GM12873 (cell line): ENCODE data around the gene PTPRM.

Source experiments
- CTCF ChIP-seq: IDR thresholded peaks from 2 replicates; pipeline ENCODE4 v1.5.1; 2012; ENCODE audit warnings: low read depth, mild to moderate bottlenecking, moderate library complexity, low read length, control low read depth; ENCODE audit not compliant: insufficient read depth; ENCODE audit errors: missing control alignments

The PTPRM gene

GRCh38 chr18:7728297-7728696 is 161.2 kb downstream of the PTPRM start:
- no peak for TF ChIP-seq CTCF

DNA sequence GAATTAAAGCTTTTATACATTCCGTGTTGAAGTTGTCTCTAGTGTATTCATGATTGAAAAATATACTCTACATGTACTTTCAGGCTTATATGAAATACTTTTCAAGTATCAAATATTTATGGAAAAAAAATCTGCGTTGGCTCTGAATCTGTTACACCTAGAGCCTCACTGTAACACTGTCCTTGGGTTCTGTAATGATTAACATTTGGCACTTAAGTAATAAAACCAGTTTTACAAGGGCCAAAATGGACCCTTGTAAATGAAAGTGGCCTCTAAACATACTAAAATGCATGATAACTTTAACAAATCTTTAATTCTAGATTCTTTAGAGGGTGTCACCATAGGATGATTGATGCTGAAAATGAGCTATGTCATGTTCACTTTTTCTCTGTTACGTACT is 162.8 kb downstream of the PTPRM start:
- no peak for TF ChIP-seq CTCF

DNA sequence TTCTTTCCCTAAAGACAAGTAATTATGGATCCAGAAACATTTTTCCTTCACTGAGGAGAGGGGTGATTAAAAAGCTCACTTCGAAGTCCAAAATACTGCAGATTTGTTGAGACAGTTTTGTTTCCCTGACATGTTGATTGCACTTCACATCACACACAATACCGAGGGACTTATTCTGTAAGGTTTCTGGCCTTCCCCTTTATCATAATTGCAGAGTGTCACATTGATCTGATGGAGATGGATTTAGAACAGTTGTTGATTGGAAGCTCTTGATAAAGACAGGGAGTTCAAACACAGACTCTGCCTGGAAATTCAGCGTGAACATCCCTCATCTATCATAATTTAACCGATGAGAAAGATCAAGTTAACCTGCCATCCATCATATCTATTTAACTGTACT is 163.6 kb downstream of the PTPRM start:
- no peak for TF ChIP-seq CTCF

GRCh38 chr18:7733642-7734041 is 166.5 kb downstream of the PTPRM start:
- no peak for TF ChIP-seq CTCF

DNA sequence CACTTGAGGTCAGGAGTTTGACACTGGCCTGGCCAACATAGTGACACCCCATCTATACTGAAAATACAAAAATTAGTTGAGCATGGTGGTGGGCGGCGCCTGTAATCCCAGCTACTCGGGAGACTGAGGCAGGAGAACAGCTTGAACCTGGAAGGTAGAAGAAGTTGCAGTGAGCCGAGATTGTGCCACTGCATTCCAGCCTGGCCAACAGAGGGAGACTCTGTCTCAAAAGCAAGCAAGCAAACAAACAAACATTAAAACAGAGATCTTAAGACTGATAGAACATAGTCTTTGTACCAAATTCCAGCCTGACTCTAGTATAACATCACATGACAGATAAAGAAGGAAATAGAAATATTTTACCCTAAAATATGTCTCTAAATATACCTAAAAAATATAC is 168.1 kb downstream of the PTPRM start:
- peak; percentile 11 for TF ChIP-seq CTCF

- TF ChIP-seq CTCF, result no peak
These were observed 168.6 kb downstream of the PTPRM start for GRCh38 chr18:7735626-7736175.

- no peak for TF ChIP-seq CTCF
These were observed 170.4 kb downstream of the PTPRM start for GRCh38 chr18:7737550-7737949.
